ENCODE data around the gene POLR3C. TPM values are rescaled to one million over a fixed set of nuclear protein-coding genes. Genes with fewer than 3 reads are reported as not detected.

Gene POLR3C
- total RNA-seq, 1 experiment from 2014 or later, result 43.6 TPM

Other genes starting within 250 kb of the POLR3C start
- 47.4 and 58.4 TPM in 2 replicates for gene GPR89A, start 216.2 kb upstream of the POLR3C start, total RNA-seq (2014; rRNA removed)
- gene PDZK1, start 116.8 kb upstream of the POLR3C start, total RNA-seq (2014; rRNA removed), result 0.13 and 0.69 TPM in 2 replicates
- gene CD160, start 104.7 kb upstream of the POLR3C start, total RNA-seq (2014; rRNA removed), result not detected in 2 replicates
- 10.4 and 13.3 TPM in 2 replicates for gene RNF115, start 105 bp upstream of the POLR3C start, total RNA-seq (2014; rRNA removed)
- gene NUDT17, start 21.4 kb downstream of the POLR3C start, total RNA-seq (2014; rRNA removed), result 2.4 and 5.6 TPM in 2 replicates
- 44.1 and 49.4 TPM in 2 replicates for gene PIAS3, start 34.9 kb downstream of the POLR3C start, total RNA-seq (2014; rRNA removed)
- gene ANKRD35, start 61.7 kb downstream of the POLR3C start, total RNA-seq (2014; rRNA removed), result 1.5 and 2.3 TPM in 2 replicates
- 113 and 135 TPM in 2 replicates for gene ITGA10, start 85.8 kb downstream of the POLR3C start, total RNA-seq (2014; rRNA removed)
- gene PEX11B, start 94.5 kb downstream of the POLR3C start, total RNA-seq (2014; rRNA removed), result 38.7 and 40.1 TPM in 2 replicates
- 278 and 284 TPM in 2 replicates for gene RBM8A, start 103.3 kb downstream of the POLR3C start, total RNA-seq (2014; rRNA removed)
- 35.0 and 37.4 TPM in 2 replicates for gene LIX1L, start 133.8 kb downstream of the POLR3C start, total RNA-seq (2014; rRNA removed)
- gene ANKRD34A, start 140.4 kb downstream of the POLR3C start, total RNA-seq (2014; rRNA removed), result 2.9 and 3.1 TPM in 2 replicates
- gene POLR3GL, start 140.5 kb downstream of the POLR3C start, total RNA-seq (2014; rRNA removed), result 27.8 and 32.0 TPM in 2 replicates
- gene TXNIP, start 172.4 kb downstream of the POLR3C start, total RNA-seq (2014; rRNA removed), result 104 and 114 TPM in 2 replicates
- 0.13 and 1.2 TPM in 2 replicates for gene HJV, start 197.5 kb downstream of the POLR3C start, total RNA-seq (2014; rRNA removed)